Fibroblast of lung (primary cell): ENCODE data around the gene DCLK2.

Source experiments
- EZH2 ChIP-seq: IDR thresholded peaks from 2 replicates; pipeline ENCODE4 v1.5.1; 2012; ENCODE audit warnings: low read length, control low read depth, mild to moderate bottlenecking; ENCODE audit errors: missing control alignments
- TF ChIP-seq, protein P1 (sequence below), 2 donors: IDR thresholded peaks in 1 of 2; conservative IDR thresholded peaks in 1 of 2; 1 replicate in 1 of 2; 2 replicates in 1 of 2; pipeline ENCODE4 v1.5.1; 2011 to 2012; ENCODE audit warnings: low read length in 2 of 2, control low read depth in 1 of 2, inconsistent platforms in 1 of 2, low read depth in 1 of 2, mild to moderate bottlenecking in 1 of 2

- TF ChIP-seq, protein P1, sequence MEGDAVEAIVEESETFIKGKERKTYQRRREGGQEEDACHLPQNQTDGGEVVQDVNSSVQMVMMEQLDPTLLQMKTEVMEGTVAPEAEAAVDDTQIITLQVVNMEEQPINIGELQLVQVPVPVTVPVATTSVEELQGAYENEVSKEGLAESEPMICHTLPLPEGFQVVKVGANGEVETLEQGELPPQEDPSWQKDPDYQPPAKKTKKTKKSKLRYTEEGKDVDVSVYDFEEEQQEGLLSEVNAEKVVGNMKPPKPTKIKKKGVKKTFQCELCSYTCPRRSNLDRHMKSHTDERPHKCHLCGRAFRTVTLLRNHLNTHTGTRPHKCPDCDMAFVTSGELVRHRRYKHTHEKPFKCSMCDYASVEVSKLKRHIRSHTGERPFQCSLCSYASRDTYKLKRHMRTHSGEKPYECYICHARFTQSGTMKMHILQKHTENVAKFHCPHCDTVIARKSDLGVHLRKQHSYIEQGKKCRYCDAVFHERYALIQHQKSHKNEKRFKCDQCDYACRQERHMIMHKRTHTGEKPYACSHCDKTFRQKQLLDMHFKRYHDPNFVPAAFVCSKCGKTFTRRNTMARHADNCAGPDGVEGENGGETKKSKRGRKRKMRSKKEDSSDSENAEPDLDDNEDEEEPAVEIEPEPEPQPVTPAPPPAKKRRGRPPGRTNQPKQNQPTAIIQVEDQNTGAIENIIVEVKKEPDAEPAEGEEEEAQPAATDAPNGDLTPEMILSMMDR (conservative IDR thresholded peaks at IDR 0.05 in 1 of 2, IDR thresholded peaks at IDR 0.05 in 1 of 2; ENCODE audit: low read depth in 1 of 2, low read length in 2 of 2), result no peak
- TF ChIP-seq EZH2, result no peak
These were observed 153.0 kb downstream of the DCLK2 start for GRCh38 chr4:150231107-150231770.
